ENCODE measurements around the gene ERI2. TPM values are rescaled to one million over a fixed set of nuclear protein-coding genes. Genes with fewer than 3 reads are reported as not detected.

ERI2 gene
- total RNA-seq, 1 donor from 2014 or later, result 9.8 TPM

DNA sequence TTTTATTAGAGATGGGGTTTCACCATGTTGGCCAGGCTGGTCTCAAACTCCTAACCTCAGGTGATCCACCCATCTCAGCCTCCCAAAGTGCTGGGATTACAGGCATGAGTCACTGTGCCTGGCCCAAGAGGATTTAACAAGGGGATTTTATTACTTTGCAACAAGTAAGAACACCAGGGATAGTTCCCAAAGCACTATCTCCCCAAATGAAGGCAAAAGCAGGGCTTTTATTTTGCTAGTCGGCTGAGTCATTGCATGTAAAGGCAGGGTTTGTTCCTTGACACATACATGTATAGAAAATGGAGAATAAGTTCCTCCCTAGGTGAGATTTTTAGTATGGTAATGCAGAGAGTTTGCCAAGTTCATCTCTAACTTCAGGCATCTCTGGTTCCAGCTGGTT is 24.1 kb upstream of the ERI2 start:
- Histone ChIP-seq H3K36me3 (peaks cover 13% of the 10 kb centered on the region), H3K4me1 (peaks cover 23% of the 10 kb centered on the region), H3K9me3 (replicated peaks) (peaks cover 14% of the 10 kb centered on the region), H3K27me3 (ENCODE audit: low read depth) (no peaks in the 10 kb centered on the region), H3K27ac (replicated peaks) (no peak overlapping the region), H3K4me3 (no peak overlapping the region)
- TF ChIP-seq, protein P1, sequence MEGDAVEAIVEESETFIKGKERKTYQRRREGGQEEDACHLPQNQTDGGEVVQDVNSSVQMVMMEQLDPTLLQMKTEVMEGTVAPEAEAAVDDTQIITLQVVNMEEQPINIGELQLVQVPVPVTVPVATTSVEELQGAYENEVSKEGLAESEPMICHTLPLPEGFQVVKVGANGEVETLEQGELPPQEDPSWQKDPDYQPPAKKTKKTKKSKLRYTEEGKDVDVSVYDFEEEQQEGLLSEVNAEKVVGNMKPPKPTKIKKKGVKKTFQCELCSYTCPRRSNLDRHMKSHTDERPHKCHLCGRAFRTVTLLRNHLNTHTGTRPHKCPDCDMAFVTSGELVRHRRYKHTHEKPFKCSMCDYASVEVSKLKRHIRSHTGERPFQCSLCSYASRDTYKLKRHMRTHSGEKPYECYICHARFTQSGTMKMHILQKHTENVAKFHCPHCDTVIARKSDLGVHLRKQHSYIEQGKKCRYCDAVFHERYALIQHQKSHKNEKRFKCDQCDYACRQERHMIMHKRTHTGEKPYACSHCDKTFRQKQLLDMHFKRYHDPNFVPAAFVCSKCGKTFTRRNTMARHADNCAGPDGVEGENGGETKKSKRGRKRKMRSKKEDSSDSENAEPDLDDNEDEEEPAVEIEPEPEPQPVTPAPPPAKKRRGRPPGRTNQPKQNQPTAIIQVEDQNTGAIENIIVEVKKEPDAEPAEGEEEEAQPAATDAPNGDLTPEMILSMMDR (IDR thresholded peaks at IDR 0.05; ENCODE audit: borderline replicate concordance), result no peak
- intact Hi-C loops (cut with micrococcal nuclease), result no loop called here
- DNase-seq, result no peak

DNA sequence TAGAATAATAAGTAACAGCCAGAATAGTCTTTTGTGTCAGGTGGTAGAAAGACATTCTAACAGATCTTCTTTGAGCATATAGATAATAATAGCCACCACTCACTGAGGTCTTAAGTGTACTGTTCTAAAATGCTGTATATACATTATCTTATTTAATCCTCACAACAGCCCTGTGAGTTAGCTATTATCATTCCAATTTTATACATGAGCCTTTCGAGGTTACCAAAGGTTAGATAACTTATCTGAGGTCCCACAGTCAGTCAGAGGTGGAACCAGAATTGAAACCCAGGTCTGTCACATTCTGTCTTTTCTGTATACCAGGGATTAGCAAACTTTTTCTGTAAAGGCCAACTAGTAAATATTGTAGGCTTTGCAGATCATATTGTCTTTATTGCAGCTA is 23.3 kb upstream of the ERI2 start:
- DNase-seq, result no peak
- peaks cover 5% of the 10 kb centered on the region for H3K9me3 ChIP-seq (replicated peaks)
- H3K36me3 ChIP-seq, result peaks cover 11% of the 10 kb centered on the region
- intact Hi-C loops (cut with micrococcal nuclease), result no loop called here
- peaks cover 23% of the 10 kb centered on the region for H3K4me1 ChIP-seq
- no peak overlapping the region for H3K27ac ChIP-seq (replicated peaks)
- H3K27me3 ChIP-seq (ENCODE audit: low read depth), result no peaks in the 10 kb centered on the region
- TF ChIP-seq, protein P1 (IDR thresholded peaks at IDR 0.05; ENCODE audit: borderline replicate concordance), result no peak
- no peak overlapping the region for H3K4me3 ChIP-seq

DNA sequence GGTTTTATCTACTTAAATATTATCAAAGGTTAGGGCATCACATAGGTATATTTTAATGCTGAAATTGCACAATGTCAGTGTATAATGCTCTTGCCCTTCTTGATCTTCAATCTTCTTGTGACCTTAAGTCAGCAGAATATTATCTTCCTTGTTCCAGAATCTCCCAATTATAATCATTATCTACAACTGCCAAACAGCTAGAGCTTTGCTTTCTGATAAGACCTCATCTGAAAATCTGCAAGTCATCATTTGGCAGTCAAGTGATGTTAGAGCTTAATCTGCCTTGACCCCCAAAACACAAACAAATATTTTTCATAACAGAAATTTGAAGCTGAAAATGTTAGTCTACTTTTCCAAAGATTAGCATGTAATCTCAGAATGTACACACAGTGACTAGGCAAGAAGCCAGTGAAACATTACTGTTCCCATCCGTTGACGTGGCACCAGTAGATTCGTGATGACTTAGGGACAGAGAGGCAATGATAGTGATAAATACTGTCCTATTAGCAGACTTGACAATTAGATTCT is 19.8 kb upstream of the ERI2 start:
- peaks cover 7% of the 10 kb centered on the region for H3K36me3 ChIP-seq
- TF ChIP-seq, protein P1 (IDR thresholded peaks at IDR 0.05; ENCODE audit: borderline replicate concordance), result no peak
- no peaks in the 10 kb centered on the region for H3K9me3 ChIP-seq (replicated peaks)
- no peak overlapping the region for H3K4me3 ChIP-seq
- intact Hi-C loops (cut with micrococcal nuclease), result no loop called here
- no peak for DNase-seq
- H3K27ac ChIP-seq (replicated peaks), result no peak overlapping the region
- no peaks in the 10 kb centered on the region for H3K27me3 ChIP-seq (ENCODE audit: low read depth)
- no peaks in the 10 kb centered on the region for H3K4me1 ChIP-seq

DNA sequence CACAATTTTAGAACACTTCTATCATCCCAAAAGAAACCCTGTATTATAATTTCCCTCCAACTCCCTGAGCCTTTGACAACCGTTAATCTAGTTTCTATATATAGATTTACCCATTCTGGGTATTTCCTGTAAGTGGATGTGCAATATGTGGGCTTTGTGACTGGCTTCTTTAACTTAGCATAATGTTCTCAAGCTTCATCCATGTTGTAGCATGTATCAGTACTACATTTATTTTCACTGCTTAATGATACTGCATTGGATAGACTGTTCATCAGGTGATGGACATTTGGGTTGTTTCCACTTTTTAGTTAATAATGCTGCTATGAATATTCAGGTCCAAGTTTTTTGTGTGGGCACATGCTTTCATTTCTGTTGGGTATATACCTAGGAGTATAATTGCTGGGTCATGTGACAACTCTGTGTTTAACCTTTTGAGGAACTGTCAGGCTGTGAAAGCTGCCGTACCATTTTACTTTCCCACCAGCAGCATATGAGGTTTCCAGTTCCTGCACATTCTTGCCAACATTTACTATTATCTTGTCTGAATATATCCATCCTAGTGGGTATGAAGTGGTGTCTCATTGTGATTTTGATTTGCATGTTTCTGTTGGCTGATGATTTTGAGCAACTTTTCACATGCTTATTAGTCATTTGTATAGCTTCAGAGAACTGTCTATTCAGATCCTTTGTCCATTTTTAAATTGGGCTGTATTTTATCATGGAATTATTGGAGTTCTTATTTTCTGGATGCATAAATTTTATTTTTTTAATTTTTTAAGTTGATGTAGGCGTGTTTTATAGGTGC is 16.5 kb upstream of the ERI2 start:
- TF ChIP-seq, protein P1 (IDR thresholded peaks at IDR 0.05; ENCODE audit: borderline replicate concordance), result no peak
- Histone ChIP-seq H3K27ac (replicated peaks) (no peak overlapping the region), H3K4me3 (no peak overlapping the region), H3K27me3 (ENCODE audit: low read depth) (no peaks in the 10 kb centered on the region), H3K9me3 (replicated peaks) (no peaks in the 10 kb centered on the region), H3K4me1 (no peaks in the 10 kb centered on the region), H3K36me3 (peaks cover 7% of the 10 kb centered on the region)
- intact Hi-C loops (cut with micrococcal nuclease), result no loop called here
- DNase-seq, result no peak

DNA sequence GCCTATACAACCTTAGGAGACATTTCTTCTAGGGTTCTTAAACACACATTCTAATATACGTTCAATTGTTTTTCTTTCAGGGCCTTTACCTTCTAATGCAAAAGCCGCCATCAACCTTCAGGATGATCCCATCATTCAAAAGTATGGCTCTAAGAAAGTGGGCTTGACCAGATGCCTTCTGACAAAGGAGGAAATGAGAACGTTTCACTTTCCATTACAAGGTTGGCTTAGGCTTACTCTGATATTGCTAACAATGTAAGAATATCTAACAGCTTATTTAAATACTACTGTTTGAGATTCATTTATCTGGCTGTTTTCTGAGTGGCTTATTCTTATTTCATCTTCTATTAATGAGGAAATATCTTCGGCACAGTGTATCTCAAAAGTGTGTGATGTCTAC is 15.4 kb upstream of the ERI2 start:
- Histone ChIP-seq H3K9me3 (replicated peaks) (no peaks in the 10 kb centered on the region), H3K4me1 (no peaks in the 10 kb centered on the region), H3K4me3 (no peak overlapping the region), H3K36me3 (no peaks in the 10 kb centered on the region), H3K27me3 (ENCODE audit: low read depth) (no peaks in the 10 kb centered on the region), H3K27ac (replicated peaks) (no peak overlapping the region)
- intact Hi-C loops (cut with micrococcal nuclease), result no loop called here
- TF ChIP-seq, protein P1 (IDR thresholded peaks at IDR 0.05; ENCODE audit: borderline replicate concordance), result no peak
- DNase-seq, result no peak
